Measurements from ENCODE around the gene SCNN1A.

Gene SCNN1A

DNA sequence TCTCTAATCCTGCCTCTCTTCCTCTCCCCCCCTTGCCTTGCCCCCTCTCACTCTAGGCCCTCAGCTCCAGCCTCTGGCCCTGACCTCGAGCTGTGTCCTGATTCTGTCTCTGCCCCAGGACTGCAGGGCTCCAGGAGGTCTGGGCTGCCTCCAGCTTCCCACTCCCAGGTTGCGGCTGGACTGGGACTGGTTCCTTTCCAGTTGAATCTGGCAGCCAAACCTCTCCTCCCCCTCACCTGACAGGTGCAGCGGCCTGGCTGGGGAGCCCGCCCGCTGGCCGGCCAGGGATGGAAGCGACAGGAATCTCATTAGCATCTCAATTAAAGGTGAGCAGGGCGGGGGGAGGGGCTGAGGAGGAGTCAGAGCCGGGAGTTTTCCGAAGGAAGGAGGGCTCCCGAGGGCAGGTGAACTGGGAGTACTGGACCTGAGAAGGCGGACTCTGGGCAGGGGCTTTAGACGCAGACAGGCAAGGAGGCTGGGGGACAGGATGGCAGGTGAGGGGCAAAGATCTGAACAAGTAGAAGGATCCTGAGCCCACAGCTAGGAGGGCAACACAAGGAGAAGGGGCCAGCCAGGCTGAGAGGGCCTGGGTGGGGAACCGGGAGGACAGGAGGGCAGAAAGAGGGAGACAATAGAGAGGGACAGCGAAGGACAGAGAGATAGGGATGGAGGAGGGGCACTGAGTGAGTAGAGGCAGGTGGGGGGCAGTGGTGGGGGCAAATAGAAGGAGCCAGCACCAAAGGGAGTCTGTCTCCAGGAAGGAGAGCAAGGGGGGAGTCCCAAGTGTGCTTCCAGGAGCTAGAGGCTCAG lies at the start of gene SCNN1A:
Gene SCNN1A (minus strand): TSS at position 295 of the 810 bp plus-strand sequence. CDS start 780 bp downstream, outside the sequence.
- H3K4me1 ChIP-seq (ENCODE audit: control insufficient read depth in 1 of 2, insufficient read depth in 1 of 2, low read depth in 1 of 2, low read length in 1 of 2): peaks cover 17 to 20% of the 10 kb centered on the region in 2 experiments
- no peak within 1 kb of the TSS for H3K4me3 ChIP-seq (ENCODE audit: low read depth in 1 of 2, low read length in 1 of 2)
- no peaks in the 10 kb centered on the region for H3K9me3 ChIP-seq
- no peaks in the 10 kb centered on the region for H3K27me3 ChIP-seq
- peak within 1 kb of the TSS; percentile 38 for H3K27ac ChIP-seq
- TF ChIP-seq, protein P1, sequence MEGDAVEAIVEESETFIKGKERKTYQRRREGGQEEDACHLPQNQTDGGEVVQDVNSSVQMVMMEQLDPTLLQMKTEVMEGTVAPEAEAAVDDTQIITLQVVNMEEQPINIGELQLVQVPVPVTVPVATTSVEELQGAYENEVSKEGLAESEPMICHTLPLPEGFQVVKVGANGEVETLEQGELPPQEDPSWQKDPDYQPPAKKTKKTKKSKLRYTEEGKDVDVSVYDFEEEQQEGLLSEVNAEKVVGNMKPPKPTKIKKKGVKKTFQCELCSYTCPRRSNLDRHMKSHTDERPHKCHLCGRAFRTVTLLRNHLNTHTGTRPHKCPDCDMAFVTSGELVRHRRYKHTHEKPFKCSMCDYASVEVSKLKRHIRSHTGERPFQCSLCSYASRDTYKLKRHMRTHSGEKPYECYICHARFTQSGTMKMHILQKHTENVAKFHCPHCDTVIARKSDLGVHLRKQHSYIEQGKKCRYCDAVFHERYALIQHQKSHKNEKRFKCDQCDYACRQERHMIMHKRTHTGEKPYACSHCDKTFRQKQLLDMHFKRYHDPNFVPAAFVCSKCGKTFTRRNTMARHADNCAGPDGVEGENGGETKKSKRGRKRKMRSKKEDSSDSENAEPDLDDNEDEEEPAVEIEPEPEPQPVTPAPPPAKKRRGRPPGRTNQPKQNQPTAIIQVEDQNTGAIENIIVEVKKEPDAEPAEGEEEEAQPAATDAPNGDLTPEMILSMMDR (IDR thresholded peaks at IDR 0.05): no peak
- no peaks in the 10 kb centered on the region for H3K36me3 ChIP-seq

DNA sequence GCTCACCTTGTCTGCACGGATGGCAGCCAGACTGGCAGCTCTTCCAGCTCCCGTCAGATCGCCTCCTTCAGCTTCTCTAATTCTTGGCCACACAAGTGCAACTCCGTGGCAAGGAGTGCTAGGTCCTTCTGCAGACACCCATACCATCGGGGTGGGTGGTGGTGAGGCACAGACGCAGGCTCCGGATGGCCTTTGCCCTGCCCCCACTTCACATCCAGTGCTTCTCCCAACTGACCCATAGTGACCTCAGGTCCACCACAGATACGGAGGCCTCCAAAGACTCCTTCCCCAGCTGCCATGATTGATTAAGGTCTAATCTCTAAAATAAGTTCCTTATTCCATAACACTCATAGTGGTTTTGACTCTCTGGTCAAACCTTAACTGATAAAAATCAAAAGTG lies 49.5 kb upstream of the SCNN1A start:
- no peaks in the 10 kb centered on the region for H3K9me3 ChIP-seq
- no peak overlapping the region for H3K4me3 ChIP-seq (ENCODE audit: low read depth in 1 of 2, low read length in 1 of 2)
- H3K36me3 ChIP-seq: no peaks in the 10 kb centered on the region
- peak overlapping the region; percentile 79 for H3K27ac ChIP-seq
- no peaks in the 10 kb centered on the region for H3K27me3 ChIP-seq
- TF ChIP-seq, protein P1 (IDR thresholded peaks at IDR 0.05): no peak
- peaks cover 19 to 37% of the 10 kb centered on the region in 2 experiments for H3K4me1 ChIP-seq (ENCODE audit: control insufficient read depth in 1 of 2, insufficient read depth in 1 of 2, low read depth in 1 of 2, low read length in 1 of 2)

DNA sequence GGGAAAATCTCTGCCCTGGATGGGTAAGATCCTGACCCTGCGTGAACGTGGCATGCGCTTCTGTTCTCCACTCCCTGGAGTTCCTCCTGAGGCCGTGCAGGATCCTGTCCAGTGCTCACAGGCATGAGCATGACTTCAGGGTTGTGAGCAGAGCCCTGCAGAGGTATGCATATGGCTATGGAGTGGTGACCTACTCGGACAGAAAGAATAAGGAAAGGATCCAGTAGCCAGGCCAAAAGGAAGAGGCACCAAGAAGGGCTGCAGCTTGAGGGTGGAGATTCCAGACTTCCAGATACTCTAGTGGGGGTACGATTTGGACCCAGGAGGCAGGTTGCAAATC lies 48.6 kb upstream of the SCNN1A start:
- TF ChIP-seq, protein P1 (IDR thresholded peaks at IDR 0.05): no peak
- peaks cover 19 to 36% of the 10 kb centered on the region in 2 experiments for H3K4me1 ChIP-seq (ENCODE audit: control insufficient read depth in 1 of 2, insufficient read depth in 1 of 2, low read depth in 1 of 2, low read length in 1 of 2)
- H3K27me3 ChIP-seq: no peaks in the 10 kb centered on the region
- peak overlapping the region; percentile 49 for H3K27ac ChIP-seq
- no peaks in the 10 kb centered on the region for H3K9me3 ChIP-seq
- H3K4me3 ChIP-seq (ENCODE audit: low read depth in 1 of 2, low read length in 1 of 2): no peak overlapping the region
- no peaks in the 10 kb centered on the region for H3K36me3 ChIP-seq

DNA sequence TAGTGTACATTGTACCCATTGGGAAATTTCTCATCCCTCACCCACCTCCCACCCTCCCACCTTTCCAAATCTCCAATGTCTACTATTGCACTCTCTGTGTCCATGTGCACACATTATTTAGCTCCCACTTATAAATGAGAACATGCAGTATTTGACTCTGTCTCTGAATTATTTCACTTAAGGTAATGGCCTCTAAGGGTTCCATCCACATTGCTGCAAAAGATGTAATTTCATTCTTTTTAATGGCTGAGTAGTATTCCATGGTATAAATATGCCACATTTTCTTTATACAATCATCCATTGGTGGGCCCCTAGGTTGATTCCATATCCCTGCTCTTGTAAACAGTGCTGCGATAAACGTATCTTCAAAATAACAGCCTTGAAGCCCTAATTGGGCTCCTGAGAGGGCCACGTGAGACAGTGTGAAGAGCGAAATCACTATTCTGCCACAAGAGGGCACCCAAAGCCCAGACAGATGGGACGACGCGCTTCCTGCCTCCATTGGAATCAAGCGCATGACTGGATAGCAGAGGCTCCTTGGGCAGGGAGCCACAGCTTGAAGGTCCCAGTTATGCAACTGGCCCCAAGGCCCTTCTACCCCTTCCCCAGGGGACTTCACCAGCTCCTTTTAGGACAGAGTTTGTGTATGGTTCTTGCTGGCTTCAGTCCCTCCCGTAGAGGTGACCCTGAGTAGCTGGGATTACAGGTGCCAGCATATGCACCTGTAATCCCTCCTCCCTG lies 48.1 kb upstream of the SCNN1A start:
- Histone ChIP-seq H3K36me3 (no peaks in the 10 kb centered on the region), H3K4me3 (ENCODE audit: low read depth in 1 of 2, low read length in 1 of 2) (no peak overlapping the region), H3K27ac (peak overlapping the region; percentile 49), H3K9me3 (no peaks in the 10 kb centered on the region), H3K27me3 (no peaks in the 10 kb centered on the region), H3K4me1 (ENCODE audit: control insufficient read depth in 1 of 2, insufficient read depth in 1 of 2, low read depth in 1 of 2, low read length in 1 of 2) (peaks cover 19 to 36% of the 10 kb centered on the region in 2 experiments)
- TF ChIP-seq, protein P1 (IDR thresholded peaks at IDR 0.05): peak; percentile 91

DNA sequence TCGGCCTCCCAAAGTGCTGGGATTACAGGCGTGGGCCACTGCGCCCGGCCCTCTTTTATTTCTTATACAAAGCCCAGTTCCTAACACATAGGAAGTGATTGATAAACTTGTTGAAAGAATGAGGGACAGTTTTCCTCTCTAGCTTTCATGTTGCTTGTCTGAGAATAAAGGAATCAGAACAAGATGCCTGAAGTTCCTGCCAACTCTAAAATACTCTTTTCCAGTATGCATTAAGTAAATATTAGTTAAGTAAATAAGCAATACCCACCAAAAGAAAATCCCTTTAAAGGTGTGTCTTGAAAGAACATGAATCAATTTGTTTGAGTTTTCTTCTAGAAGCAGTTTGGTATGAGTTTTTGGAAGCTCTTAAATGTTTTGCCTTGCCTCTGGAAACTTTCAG lies 45.0 kb upstream of the SCNN1A start:
- Histone ChIP-seq H3K9me3 (no peaks in the 10 kb centered on the region), H3K27ac (no peak overlapping the region), H3K36me3 (no peaks in the 10 kb centered on the region), H3K27me3 (no peaks in the 10 kb centered on the region), H3K4me3 (ENCODE audit: low read depth in 1 of 2, low read length in 1 of 2) (no peak overlapping the region), H3K4me1 (ENCODE audit: control insufficient read depth in 1 of 2, insufficient read depth in 1 of 2, low read depth in 1 of 2, low read length in 1 of 2) (peaks cover 24 to 33% of the 10 kb centered on the region in 2 experiments)
- TF ChIP-seq, protein P1 (IDR thresholded peaks at IDR 0.05): no peak

Data from neutrophil (primary cell).